A549 treated with CORT108297 at 1 μM for 4 hours (cell line): ENCODE results near the gene GASK1A. TPM values are rescaled to one million over a fixed set of nuclear protein-coding genes. Genes with fewer than 3 reads are reported as not detected.

Experiments used
- total RNA-seq: library from RNA; stranded (reverse); fragments of 200-300 nt; extraction: Qiagen RNA extraction; gene quantifications from 5 replicates; pipeline ENCODE4 v1.2.3, GENCODE V29; 2022

Gene GASK1A
- not detected in 5 replicates for total RNA-seq

DNA sequence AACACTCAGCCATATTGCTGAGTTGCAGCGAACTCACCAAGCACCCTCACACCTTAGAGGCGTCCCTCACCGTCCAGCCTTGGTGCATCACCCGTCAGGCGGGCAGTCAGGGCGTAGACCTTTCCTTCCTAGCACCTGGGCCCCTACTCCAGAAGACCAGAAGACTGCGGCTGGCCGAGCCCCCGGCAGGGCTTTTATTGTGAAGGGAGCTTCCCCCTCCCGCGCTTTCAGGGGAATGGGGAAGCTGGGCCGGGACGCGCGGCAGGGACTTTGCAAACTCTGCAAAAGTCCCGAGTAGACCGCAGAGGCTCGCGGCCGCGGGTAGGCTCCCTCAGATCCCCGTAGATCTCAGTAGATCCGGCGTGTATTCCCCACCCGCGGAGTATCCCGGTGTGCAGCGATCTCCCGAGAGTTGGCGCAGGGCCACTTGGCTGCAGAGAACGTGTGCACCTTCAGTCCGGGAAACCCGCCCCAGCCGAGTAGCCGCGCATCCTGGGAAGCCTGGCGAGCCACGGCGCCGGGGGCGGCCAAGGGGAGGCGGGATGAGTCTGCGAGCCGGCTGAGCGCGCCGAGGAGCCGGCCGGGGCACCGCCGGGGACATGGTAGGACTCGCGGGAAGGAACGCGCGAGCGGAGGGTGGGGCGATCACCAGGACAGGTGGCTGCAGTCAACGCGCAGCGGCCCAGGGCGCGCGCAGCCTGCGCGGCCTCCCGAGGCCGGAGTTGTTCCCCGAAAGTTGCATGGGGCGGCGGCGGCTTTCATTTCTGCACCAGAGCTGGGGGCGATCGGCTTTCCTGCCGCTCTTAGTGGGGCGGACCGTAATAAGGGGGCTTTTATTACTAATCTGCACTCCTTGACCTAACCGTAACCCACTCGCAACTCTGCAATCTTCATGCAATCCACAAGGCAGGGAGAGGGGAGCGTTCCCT lies at the start of gene GASK1A:
Gene GASK1A (plus strand): TSS at position 268 of the 929 bp plus-strand sequence. CDS start 332 bp downstream, at position 600.

DNA sequence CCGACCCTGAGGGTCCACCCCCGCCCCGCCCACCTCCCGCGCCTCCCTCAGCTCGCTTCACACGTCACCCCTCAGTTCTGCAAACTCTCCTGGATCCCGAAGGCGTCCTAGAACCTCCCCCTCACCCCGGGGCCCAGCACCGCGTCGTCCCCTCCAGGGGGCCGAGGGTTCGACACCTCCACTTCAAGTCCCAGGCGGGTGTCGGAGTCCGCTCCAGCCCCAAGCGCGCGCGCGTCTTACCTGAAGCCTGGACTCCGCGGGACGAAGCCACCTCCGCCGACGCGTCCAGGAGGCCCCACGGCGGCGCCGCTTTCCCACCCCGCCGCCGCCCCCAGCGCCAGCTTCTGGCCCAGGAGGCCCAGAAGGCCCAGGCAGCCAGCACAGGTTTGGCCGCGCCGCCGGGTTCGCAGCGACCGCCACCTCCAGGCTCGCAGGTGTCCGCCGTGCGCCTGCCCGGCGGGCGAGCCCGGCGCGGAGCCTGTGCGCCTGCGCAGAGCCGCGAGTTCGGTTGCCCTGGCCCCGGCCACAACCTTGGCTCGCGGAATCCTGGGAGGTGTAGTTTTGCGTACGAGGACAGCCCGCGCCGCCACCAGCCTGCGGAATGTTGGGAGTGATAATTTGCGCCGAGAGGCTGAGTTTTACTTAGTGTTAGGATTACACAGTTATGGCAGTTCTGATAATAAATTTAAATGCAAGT lies 126.6 kb downstream of the GASK1A start, which contains the start of gene POMGNT2:
Gene POMGNT2 (minus strand): TSS at position 484 of the 697 bp plus-strand sequence. CDS start 24,648 bp downstream, outside the sequence.

Other genes starting within 250 kb of the GASK1A start
- gene CCDC13, start 206.1 kb upstream of the GASK1A start, total RNA-seq, result 0.25 to 0.51 TPM (median 0.49 TPM) in 5 replicates
- gene HIGD1A, start 174.8 kb upstream of the GASK1A start, total RNA-seq, result 71.8 to 102 TPM (median 76.2 TPM) in 5 replicates
- 0.05 to 0.13 TPM (median 0.07 TPM) in 3 of 5 replicates, not detected in the others for gene ACKR2, start 169.9 kb upstream of the GASK1A start, total RNA-seq
- not detected in 5 replicates for gene CYP8B1, start 103.4 kb upstream of the GASK1A start, total RNA-seq
- not detected in 5 replicates for gene ZNF662, start 73.2 kb upstream of the GASK1A start, total RNA-seq
- gene POMGNT2, start 126.8 kb downstream of the GASK1A start, total RNA-seq, result 6.3 to 9.5 TPM (median 8.7 TPM) in 5 replicates